ENCODE results near the gene GMPS. TPM values are rescaled to one million over a fixed set of nuclear protein-coding genes. Genes with fewer than 3 reads are reported as not detected.

The GMPS gene
- polyA plus RNA-seq, 5 donors: 44.8 to 67.2 (median 60.7) TPM

DNA sequence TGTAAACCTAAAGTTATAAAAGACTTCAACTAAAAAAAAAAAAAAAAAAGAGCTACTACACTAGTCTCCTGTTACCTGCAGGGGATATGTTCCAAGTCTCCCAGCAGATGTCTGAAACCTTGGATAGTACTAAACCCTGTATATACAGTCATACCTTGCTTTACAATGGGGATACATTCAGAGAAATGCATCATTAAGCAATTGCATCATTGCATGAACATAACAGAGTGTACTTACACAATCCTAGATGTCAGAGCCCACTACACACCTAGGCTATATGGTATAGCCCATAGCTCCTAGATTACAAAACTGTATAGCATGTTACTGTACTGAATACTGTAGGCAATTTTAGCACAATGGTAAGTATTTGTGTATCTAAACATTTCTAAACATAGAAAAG, 119.1 kb downstream of the GMPS start:
- DNase-seq: no peak

DNA sequence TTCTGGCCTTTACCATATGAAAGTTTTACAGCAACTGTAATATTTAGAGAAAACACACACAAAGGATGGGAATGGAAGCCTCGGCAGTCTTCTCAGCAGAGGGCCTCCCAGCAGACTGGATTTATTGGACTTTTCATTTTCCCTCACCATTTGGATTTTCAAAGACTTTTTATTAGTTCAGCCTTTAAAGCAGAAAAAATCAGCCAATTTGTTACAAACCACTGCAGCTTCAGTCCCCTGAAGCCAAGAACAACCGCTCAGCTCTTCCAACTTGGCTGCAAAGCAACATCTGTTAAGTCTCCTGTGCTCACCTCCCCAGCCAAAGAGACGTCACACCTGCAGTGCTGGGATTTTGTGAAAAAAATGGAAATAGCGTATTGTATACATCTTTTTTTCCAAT, 120.8 kb downstream of the GMPS start:
- no peak for DNase-seq

DNA sequence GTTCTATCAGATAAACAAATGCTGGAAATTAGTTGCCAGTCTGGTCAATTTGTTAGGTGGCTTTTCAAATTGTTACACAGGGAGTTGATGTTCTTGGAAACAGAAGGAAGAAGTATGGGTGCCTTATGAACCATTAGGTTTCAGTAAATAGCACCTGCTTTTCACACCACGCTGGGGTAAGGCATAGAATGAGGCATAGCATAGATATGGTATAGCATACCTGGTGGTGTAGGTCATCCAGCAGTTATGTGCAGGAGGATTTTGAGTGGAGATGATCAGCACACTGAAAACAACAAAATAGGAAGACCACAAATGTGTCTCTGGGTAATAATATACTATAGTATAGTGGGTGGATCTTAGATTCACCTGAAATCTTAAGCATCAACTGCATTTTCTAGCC, 121.4 kb downstream of the GMPS start:
- DNase-seq: no peak

Other genes starting within 250 kb of the GMPS start
- gene PLCH1, start 125.6 kb upstream of the GMPS start, polyA plus RNA-seq (ENCODE audit: insufficient read depth in 1 of 5, insufficient read length in 5 of 5, low replicate concordance in 1 of 5): 10 to 100 TPM; 17.2 to 29.5 (median 23.2) TPM
- gene C3orf33, start 64.4 kb upstream of the GMPS start, polyA plus RNA-seq (ENCODE audit: insufficient read depth in 1 of 5, insufficient read length in 5 of 5, low replicate concordance in 1 of 5): 1 to 10 TPM; 7.6 to 9.2 (median 8.5) TPM
- 10 to 100 TPM; 26.2 to 37.6 (median 31.1) TPM for gene SLC33A1, start 16.2 kb upstream of the GMPS start, polyA plus RNA-seq (ENCODE audit: insufficient read depth in 1 of 5, insufficient read length in 5 of 5, low replicate concordance in 1 of 5)
- gene KCNAB1, start 249.9 kb downstream of the GMPS start, polyA plus RNA-seq (ENCODE audit: insufficient read depth in 1 of 5, insufficient read length in 5 of 5, low replicate concordance in 1 of 5): 1 to 10 TPM; 1.3 to 1.7 (median 1.7) TPM

Measured in right lung (tissue), 5 donors.